ENCODE measurements around the gene FHIP1A. TPM values are rescaled to one million over a fixed set of nuclear protein-coding genes. Genes with fewer than 3 reads are reported as not detected.

FHIP1A gene
- total RNA-seq, 1 experiment from 2014 or later, result 14.8 TPM

- TF ChIP-seq, protein P1, sequence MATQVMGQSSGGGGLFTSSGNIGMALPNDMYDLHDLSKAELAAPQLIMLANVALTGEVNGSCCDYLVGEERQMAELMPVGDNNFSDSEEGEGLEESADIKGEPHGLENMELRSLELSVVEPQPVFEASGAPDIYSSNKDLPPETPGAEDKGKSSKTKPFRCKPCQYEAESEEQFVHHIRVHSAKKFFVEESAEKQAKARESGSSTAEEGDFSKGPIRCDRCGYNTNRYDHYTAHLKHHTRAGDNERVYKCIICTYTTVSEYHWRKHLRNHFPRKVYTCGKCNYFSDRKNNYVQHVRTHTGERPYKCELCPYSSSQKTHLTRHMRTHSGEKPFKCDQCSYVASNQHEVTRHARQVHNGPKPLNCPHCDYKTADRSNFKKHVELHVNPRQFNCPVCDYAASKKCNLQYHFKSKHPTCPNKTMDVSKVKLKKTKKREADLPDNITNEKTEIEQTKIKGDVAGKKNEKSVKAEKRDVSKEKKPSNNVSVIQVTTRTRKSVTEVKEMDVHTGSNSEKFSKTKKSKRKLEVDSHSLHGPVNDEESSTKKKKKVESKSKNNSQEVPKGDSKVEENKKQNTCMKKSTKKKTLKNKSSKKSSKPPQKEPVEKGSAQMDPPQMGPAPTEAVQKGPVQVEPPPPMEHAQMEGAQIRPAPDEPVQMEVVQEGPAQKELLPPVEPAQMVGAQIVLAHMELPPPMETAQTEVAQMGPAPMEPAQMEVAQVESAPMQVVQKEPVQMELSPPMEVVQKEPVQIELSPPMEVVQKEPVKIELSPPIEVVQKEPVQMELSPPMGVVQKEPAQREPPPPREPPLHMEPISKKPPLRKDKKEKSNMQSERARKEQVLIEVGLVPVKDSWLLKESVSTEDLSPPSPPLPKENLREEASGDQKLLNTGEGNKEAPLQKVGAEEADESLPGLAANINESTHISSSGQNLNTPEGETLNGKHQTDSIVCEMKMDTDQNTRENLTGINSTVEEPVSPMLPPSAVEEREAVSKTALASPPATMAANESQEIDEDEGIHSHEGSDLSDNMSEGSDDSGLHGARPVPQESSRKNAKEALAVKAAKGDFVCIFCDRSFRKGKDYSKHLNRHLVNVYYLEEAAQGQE (IDR thresholded peaks at IDR 0.05; ENCODE audit: low read depth), result no peak
- TF ChIP-seq ELF1 (IDR thresholded peaks at IDR 0.05; ENCODE audit: borderline replicate concordance, low read depth), result no peak
- no peak for TF ChIP-seq POLR2AphosphoS5 (IDR thresholded peaks at IDR 0.05; ENCODE audit: low read depth, low read length)
- no peak for TF ChIP-seq POLR2A (IDR thresholded peaks at IDR 0.05; ENCODE audit: borderline replicate concordance, extremely low read depth, insufficient read depth, insufficient read length)
- TF ChIP-seq SP1 (IDR thresholded peaks at IDR 0.05; ENCODE audit: low read depth), result no peak
Measured at GRCh38 chr4:151420250-151420807, 11.4 kb downstream of the FHIP1A start (continued).

- intact Hi-C loops (cut with micrococcal nuclease), result no loop called here
- RAD21 ChIA-PET (ENCODE audit: low non-redundant PET in 1 of 2, low total read pairs in 2 of 2, uncharacterized antibody in 2 of 2, unreplicated experiment in 2 of 2), result interaction anchor here in 1 of 2 experiments (0.5 kb wide), 1 partner anchor 803 kb away, joined by 3 read pairs; no protein-coding TSS in a partner anchor
- Histone ChIP-seq H4K20me1 (ENCODE audit: insufficient read depth) (no peaks in the 10 kb centered on the region), H3K4me3 (replicated peaks in 1 of 2; ENCODE audit: low read depth in 1 of 2, low read length in 2 of 2) (no peak overlapping the region), H2AFZ (ENCODE audit: low read depth, low read length, poor library complexity, severe bottlenecking) (no peak overlapping the region), H3K79me2 (ENCODE audit: insufficient read depth, low read length) (peaks cover 3% of the 10 kb centered on the region; the same call in 1 of the 2 replicates), H3K4me2 (ENCODE audit: low read length) (no peak overlapping the region), H3K36me3 (ENCODE audit: control insufficient read depth in 1 of 2, insufficient read depth in 2 of 2, low read length in 2 of 2) (no peaks in the 10 kb centered on the region), H3K27ac (ENCODE audit: low read depth, low read length) (no peak overlapping the region), H3K9me3 (ENCODE audit: control insufficient read depth in 1 of 2, insufficient read depth in 1 of 2, low read depth in 1 of 2, low read length in 2 of 2) (no peaks in the 10 kb centered on the region), H3K4me1 (ENCODE audit: control insufficient read depth in 1 of 2, insufficient read depth in 2 of 2, low read length in 2 of 2) (peaks cover 10 to 15% of the 10 kb centered on the region in 2 experiments), H3K9me2 (ENCODE audit: insufficient read depth) (no peaks in the 10 kb centered on the region), H3K9ac (ENCODE audit: low read length) (no peak overlapping the region), H3K27me3 (ENCODE audit: insufficient read depth, low read length) (no peaks in the 10 kb centered on the region)
- no peak for TF ChIP-seq FOSL1 (IDR thresholded peaks at IDR 0.05; ENCODE audit: low read depth)
- no TSS peak for BruUV-seq (replicated peaks)
- no peak for DNase-seq (ENCODE audit: low read depth, low spot score)
- POLR2A ChIA-PET, result no interaction called here
- no peak for ATAC-seq
- CTCF ChIA-PET, result no interaction called here
Measured at GRCh38 chr4:151422854-151423253, 13.9 kb downstream of the FHIP1A start.
